DMS114 treated with DMSO at 0.1 percent for 48 hours (cell line): ENCODE data around the gene TMC1.

Experiments
- DNase-seq: peaks from one replicate; lab custom pipeline; 2025; ENCODE audit not compliant: unreplicated experiment; lab: John Stamatoyannopoulos, UW

TMC1 gene

DNA sequence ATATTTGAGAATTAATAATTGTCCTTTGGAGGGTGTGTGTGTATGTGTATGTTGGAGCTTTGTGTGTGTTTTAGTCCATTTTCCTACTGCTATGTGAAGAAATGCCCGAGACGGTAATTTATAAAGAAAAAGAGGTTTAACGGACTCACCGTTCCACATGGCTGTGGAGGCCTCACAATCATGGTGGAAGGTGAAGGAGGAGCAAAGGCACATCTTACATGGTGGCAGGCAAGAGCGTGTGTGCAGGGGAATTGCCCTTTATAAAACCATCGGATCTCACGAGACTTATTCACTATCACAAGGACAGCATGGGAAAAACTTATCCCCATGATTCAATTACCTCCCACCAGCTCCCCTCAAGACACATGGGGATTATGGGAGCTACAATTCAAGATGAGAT, 44.1 kb downstream of the TMC1 start:
- no peak for DNase-seq

DNA sequence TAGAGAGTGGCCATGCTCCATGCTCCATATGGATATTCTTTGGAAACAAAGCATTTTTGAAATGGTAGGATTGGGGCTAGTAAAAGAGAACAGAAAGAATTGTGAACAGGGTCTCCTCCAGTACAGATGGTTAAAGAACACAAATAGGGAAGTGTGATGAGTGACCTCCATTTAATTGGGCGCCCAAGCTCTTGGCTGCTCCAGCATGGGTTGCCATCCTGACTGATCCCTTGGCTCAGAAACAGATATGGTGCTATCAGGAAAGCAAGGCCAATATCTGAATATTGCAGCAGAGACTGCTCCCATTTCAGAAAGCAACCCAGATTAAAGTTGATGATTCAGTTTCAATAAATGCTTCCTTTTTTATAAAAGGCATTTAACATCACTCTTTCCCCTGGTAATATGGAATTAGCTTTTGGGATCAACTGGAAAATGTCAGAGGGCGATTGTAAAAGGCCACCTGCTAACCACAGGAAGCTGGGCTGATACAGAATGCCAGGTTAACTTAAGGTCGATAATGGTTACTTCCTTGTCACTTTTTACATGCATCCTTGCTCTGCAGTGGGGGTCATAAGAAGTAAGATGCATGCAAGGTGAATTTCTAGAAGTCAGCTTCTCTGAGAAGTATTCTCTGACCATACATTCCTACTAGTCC, 52.9 kb downstream of the TMC1 start:
- DNase-seq, result no peak

DNA sequence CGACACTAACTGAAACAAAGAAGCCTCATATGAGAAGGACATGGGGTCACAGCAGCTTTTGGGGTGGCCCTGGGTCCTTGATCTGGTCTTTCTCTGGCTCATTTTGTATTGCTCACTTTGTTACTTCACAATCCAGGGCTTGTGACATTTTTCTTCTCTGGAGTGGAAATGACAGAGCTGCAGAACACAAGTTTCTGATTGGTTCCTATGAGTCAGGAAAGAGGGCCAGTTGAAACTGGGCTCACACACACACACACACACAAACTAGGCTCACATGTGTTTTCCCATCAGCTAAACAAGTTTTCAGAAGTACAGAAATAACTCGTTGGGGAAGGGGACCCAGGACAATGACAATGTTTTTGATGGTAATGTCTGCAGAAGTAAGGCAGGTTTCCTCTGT, 54.3 kb downstream of the TMC1 start:
- DNase-seq, result no peak

GRCh38 chr9:72576087-72576486, 54.7 kb downstream of the TMC1 start:
- no peak for DNase-seq

GRCh38 chr9:72577212-72577753, 55.9 kb downstream of the TMC1 start:
- DNase-seq, result no peak

DNA sequence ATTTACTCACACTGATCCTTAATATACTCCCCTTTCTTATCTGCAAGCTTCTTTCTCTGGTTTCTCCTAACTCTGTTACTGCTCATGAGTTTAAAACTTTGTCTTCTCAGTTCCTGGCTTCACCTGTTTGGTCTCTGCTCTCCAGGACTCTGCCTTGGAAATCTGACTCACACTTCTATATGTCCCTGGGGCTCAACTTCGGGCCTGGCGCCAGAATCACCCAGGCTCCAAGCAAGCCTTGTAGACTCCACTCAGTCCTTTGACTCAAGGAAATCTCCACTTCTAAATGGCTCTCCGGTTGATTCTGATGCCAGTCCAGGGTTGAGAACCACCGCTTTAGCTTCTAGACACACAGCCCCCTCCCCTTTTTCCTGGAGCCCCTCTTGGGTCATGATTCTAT, 57.8 kb downstream of the TMC1 start:
- DNase-seq, result no peak

DNA sequence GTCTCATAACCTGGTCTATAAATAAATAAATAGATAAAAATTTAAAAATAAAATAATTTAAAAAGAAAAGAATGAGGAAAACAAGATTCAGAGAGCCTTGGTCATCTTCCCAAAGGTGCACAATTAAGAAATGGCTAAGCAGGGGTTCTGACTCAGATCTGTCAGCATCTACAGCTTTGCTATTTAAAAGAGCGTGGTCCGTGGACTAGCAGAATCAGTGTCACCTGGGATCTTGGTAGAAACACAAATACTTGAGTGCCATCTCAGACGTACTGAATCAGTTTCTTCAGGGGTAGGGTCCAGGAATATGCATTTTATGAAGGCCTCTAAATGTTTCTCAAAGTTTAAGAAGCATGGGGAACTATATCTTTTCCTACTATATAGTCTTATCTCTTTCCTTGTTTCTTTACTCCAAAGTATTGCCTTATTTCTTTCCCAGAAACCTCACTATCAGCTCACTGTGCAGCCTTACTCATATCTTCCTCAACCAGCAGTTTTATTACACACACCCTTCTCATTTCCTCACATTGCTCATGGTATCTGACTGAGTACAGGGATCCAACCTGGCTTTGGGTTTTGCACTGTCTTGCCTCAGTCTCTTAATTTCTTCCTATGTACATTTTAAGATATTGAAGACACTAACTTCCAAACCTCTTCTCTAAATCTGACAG, 58.6 kb downstream of the TMC1 start:
- no peak for DNase-seq

GRCh38 chr9:72581694-72582093, 60.3 kb downstream of the TMC1 start:
- no peak for DNase-seq

DNA sequence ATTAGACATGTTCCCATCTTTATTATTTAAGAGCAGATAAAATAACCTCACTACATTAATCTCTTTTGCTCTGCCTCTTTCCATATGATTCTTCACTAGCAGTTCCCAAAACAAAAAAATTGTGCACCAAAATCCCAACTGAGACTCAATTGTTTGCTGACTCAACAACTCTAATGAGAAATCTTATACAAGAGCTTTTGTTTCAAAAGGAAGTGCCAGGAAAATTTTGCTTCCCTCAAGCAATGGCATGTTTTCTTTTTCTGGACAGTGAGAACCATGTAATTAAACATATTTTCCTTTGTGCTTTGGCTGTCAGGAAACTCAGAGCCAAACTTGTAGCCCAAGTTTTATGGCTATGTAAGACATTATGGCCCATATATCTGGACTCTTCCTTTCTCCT, 62.0 kb downstream of the TMC1 start:
- no peak for DNase-seq

GRCh38 chr9:72586388-72587130, 65.2 kb downstream of the TMC1 start:
- DNase-seq, result no peak

GRCh38 chr9:72588336-72588735, 66.9 kb downstream of the TMC1 start:
- DNase-seq, result no peak

DNA sequence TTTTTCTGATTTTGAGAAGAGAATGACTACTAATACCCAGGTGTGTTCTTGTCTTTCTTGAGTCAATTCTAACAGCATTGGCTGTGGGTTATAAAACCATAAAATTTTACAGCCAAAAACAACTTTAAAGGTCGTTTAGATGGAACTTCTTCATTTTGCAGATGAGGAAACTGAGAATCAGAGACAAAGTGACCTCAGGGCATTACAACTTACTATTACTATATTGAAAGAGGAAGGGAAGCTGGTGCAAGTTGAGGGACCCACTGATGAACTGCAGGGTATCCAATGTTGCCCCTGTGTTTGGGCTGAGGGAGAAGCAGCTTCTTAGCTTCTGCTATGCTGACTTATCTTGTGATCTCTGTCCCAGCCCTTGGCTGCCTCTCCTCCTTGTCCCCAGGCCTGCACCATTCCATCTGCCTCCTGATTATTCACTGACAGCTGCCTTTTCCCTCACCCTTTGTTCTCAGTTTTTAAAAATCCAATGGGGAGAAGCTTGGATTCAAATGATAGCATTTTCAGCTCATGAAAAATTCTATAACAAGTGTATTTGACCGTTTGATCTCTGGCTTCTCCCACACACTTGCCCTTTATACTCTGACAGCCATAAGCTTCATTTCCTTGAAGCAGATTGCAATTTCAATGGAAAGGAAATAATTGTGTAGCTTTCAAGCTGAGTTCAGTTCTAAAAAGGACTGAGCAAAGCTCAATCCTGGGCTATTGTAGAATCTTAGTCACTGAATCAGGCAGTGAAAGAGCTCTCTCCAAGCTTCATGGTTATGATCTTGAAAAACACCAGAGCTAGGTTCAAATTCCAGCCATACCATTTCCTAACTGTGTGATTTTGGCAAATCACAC, 68.5 kb downstream of the TMC1 start:
- no peak for DNase-seq

DNA sequence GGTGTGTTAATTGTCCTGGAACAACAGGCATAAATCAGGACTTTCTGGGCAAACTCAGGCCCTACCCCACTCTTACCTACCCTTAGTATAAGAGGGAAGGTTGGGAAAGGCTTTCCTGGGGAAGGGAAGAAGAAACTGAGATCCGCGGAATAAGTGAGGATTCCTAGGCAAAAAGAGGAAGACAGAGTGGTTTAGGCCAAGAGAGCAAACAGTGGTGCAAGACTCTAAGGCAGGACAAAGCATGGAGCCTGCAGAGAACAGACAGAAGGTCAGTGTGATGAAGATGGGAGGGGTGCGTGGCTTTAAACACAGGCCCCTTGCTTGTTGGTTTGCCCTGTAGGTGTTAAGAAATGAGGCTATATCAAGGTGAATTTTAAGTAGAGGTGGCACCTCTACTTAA, 69.4 kb downstream of the TMC1 start:
- DNase-seq, result no peak

GRCh38 chr9:72592502-72593403, 71.3 kb downstream of the TMC1 start:
- peak; percentile 47 for DNase-seq

- DNase-seq, result no peak
Observed at GRCh38 chr9:72596451-72597180, 75.2 kb downstream of the TMC1 start.

DNA sequence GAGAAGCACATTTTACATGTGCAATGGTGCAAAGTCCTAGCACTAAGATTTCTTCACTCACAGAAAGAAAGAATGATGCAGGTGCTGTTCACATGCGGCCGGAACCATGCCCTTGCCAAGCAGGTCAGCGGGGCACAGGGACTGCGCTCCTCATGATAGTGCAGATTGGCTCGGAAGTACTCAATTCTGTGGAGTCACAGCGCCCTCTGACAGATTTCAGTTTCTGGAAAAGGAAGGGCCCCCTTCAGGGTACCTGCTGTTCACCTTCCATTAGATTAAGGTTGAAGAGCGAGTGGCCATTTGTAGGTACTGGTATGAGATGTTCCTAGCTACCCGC, 75.7 kb downstream of the TMC1 start:
- DNase-seq, result no peak

GRCh38 chr9:72597601-72598000, 76.2 kb downstream of the TMC1 start:
- no peak for DNase-seq

DNA sequence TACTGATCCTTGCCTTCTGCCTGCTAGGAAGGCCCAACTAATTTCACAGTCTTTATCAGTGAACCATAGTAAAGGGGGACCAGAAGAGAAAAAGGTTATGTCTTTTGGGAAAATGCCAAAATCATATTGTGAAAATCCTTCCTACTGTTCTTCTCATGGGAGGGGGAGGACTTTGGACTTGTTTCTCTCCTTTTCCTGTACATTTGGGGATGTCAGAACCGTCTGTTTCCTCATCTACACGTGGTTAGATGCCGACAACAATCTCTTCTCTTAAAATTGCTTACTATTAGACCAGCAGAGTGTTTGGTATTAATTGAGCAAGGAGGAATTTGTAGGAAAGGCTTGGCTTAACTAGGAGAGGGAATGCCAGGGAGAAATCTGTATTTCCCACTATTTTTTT, 77.2 kb downstream of the TMC1 start:
- no peak for DNase-seq

- no peak for DNase-seq
Observed at GRCh38 chr9:72599874-72600534, 78.6 kb downstream of the TMC1 start.
